GM18858 (cell line): ENCODE measurements around the gene IQSEC1.

ENCODE experiments used
- ATAC-seq: cut with Tn5 transposase; IDR thresholded peaks from one replicate; pipeline ENCODE4 v1.9.1; 2021; ENCODE audit not compliant: unreplicated experiment

Gene IQSEC1

GRCh38 chr3:13107661-13108060, 34.4 kb upstream of the IQSEC1 start:
- no peak for ATAC-seq

DNA sequence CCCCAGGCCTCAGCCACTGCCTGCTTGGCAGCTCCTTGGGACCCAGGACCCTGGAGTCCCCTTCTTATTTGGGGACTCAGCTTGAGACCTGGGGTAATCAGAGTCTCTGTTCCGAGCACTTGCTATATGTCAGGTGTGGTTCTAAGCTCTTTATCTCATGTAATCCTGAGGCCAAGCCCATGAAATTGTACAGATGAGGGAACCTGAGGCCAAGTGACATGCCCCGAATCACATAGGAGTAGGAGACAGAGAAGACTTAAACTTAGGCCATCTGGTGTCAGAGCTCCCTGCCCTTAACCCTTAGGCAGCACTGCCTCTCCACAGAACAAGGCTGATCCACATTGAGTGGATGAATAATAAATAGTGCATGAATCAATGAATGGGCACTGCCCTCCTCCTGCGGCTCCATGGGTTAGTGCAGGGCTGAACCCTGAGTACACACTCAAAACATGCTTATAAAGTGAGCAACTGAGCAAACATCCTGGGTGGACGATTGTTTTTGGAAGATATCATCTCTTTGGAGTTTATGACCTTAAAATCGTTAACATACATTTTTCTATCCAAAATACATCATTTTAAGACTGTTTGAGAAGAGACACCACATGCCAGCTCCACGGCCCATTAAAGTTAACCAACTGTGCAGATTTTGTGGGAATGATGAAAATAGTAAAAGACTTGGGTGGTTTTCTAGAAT, 33.2 kb upstream of the IQSEC1 start:
- no peak for ATAC-seq

GRCh38 chr3:13105896-13106250, 32.6 kb upstream of the IQSEC1 start:
- ATAC-seq, result no peak

DNA sequence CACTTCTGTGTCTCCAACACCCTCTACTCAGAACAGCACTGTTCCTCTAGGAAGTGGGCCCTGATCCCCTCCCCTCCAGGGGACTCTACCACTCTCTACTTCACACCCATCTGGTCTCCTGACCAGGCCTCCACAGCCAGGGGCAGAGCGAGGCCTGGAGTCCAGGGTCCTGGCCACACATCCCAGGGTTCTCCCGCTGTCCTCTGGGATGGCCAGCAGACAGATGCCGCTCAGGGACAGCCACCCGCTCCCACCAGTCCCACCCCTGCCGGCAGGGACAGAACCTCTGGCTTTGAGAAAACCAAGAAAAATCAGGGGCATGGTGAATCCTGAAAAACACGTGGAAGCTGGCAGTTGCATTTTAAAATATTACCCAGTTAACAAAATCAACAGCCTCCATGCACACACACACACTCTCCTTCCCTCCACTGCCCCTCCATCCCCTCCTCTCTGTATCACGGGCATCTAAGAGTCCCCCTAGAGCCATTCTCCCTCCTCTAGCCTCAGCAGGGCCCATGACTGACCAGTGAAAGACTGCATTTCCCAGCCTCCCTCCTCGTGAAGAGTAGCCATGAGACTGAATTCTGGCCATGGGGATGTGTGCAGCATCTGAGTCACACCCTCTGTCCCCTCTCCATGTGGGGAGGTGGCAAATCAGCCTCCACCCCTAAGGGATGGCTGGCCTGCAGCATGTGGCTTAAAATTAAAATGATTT, 32.1 kb upstream of the IQSEC1 start:
- no peak for ATAC-seq

DNA sequence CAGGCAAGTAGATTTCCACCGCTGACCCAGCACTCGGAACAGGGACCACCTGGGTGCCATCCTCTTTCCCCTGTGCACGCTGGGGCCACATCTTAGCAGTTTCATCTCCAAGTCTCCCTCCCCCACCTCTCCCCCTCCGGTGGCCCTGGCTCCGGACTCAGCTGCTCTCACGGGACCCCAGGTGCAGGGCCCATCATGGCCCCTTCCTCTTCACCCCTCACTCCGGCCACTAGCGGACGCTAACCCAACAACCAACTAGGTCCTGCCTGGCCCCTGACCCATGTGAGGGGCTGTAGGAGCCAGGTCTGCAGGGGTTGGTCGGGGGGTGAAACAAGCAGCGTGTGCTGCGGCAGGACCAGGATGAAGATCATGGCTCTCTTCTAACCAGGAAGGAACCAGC, 31.3 kb upstream of the IQSEC1 start:
- no peak for ATAC-seq

- ATAC-seq, result no peak
Observed at GRCh38 chr3:13103416-13104058, 30.3 kb upstream of the IQSEC1 start.

DNA sequence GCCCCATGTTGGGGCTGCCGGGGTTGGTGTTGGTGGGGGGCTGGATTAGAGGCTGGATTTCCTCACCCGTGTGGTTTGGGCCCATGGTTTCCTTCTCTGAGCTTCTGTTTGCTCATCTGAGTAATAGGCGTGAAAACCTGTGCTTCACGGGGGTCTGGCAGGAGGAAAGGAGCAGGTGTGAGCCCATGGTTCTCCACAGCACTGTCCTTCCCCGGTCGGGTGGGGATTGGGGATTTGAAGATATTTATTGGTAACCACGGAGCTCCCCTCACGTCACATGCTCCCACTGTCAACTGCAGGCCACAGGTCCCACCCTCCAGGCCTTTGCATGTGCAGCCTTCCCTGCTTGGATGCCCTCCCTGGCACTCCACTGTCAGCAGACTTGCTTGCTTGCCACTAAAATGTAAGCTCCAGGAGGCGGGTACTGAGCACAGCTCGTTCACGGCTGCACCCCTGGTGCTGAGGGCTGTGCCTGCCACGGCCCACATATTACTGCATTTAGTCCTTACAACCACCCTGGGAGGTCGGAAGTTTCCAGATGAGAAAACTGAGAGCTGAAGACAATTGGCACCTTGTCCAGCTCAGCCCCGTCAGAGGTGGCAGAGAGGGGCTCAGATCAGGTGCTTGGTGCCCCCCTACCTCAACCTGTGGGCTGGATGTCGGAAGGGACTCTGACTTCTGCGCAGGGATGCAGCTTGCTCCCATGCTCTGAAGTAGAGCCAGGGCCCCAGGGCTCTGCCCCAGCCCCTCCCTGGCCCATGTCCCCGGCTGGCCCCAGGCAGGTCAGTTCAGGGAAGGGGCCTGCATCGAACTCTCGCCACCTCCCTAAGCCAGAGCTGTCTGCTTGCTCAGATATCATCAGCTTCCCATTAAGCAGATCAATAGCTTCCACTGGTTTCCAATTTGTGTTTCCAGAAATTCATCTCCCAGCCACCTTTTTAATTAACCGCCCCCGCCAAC, 29.4 kb upstream of the IQSEC1 start:
- ATAC-seq, result no peak

GRCh38 chr3:13099707-13100106, 26.5 kb upstream of the IQSEC1 start:
- no peak for ATAC-seq

DNA sequence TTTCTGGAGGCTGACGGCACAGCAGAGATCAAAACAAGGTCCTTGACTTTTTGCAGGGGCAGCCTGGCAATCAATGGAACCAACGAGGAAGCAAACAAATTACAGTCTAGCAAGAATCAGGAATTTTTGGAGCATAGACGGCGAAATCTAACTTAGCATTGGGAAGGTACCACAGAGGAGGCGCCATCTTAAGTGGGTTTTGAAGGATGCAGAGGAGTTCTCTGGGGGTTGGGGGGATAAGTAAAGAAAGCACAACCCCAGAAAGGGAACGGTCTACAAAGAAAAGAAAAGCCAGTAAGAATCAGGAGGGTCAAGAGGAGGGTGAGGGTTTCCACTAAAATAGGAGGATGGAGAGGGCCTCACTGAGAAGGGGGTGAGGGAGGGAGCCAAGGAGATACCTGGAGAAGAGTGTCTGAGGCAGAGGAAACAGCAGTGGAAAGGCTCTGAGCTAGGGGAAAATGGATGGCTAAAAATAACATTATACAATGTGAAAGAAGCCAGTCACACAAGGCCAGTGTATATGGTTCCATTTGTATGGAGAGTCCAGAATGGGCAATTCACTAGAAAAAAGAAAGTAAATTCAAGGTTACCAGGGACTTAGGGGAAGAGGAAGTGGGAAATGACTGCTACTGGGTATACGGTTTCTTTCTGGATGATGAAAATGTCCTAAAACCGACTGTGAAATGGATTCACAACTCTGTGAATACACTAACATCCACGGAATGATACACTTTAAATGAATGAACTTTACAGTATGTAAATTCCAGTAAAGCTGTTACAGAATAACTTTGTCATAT, 25.2 kb upstream of the IQSEC1 start:
- ATAC-seq, result no peak

DNA sequence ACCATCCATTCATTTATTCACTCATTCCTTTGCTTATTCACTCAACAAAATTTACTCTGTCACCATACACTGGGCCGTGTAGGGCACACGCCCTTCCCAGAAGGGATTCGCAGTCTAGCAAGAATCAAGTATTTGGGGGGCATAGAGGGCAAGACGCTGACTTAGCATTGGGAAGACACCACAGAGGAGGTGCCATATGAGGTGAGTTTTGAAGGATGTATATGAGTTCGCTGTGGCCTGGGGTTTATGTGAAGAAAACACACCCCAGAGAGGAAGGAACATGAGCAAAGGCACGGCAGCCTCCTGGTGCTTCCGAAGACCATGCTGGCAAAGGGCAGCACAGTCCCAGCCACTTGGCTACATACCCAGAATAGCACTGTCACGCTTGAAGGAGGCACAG, 23.1 kb upstream of the IQSEC1 start:
- no peak for ATAC-seq

DNA sequence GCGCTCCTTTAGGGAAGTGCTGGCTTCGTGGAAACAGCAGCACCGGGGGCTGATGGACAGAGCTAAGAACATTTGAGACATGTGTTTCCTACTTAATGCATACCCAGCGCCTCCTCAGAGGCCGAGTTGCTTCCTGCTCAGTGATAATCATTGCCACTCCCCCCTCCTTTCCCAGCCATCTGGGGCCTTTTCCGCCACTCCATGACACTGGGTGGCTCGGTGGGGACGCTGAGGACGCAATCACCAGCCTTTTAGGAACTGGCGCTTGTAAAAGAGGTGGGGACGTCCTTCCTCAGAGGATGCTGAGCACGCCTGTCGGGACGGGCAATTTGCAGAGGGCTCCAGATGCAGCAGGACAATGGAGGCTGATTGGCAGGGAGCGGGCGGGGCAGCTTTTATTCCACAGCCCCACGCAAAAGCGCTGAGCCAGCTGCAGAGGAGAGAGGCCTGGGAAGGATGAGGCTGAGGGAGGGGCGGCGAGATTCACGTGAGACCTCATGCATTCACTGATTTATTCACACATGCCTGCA, 22.2 kb upstream of the IQSEC1 start:
- no peak for ATAC-seq

- no peak for ATAC-seq
Observed at GRCh38 chr3:13093687-13094086, 20.5 kb upstream of the IQSEC1 start.

- ATAC-seq, result no peak
Observed at GRCh38 chr3:13092621-13093617, 19.7 kb upstream of the IQSEC1 start.

DNA sequence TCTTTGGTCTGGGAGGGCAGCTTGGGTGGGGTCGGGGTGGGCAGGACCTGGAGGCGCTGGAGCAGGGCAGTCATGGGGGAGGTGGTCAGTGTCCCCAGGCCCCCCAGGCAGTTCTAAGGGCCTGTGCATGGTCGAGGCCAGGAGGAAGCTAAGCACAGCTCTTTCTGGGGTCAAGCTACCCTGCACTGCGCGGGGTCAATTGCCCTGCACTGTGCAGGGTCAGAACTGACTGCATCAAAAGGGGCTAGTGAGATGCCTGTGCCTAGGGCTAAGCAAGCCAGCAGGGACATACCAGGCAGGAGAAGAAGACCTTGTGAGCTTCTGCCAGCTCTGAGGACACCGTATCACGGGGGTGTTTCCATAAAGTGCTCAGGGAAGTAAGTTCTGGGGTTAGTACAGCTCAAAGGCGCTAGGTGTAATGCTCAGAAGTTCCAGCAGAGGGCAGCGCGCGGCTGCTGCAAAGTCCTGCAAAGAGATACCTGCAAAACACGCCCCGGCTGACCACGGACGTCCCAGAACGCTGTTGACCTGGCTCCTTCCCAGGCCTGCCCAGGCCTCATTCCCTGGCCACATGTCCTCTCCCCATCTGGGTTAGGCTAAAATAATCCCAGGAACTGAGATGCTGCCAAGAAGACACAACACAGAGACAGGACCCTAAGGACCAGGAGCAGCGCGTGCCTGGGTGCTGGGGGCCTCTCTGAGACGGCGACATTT, 18.8 kb upstream of the IQSEC1 start:
- ATAC-seq, result no peak

DNA sequence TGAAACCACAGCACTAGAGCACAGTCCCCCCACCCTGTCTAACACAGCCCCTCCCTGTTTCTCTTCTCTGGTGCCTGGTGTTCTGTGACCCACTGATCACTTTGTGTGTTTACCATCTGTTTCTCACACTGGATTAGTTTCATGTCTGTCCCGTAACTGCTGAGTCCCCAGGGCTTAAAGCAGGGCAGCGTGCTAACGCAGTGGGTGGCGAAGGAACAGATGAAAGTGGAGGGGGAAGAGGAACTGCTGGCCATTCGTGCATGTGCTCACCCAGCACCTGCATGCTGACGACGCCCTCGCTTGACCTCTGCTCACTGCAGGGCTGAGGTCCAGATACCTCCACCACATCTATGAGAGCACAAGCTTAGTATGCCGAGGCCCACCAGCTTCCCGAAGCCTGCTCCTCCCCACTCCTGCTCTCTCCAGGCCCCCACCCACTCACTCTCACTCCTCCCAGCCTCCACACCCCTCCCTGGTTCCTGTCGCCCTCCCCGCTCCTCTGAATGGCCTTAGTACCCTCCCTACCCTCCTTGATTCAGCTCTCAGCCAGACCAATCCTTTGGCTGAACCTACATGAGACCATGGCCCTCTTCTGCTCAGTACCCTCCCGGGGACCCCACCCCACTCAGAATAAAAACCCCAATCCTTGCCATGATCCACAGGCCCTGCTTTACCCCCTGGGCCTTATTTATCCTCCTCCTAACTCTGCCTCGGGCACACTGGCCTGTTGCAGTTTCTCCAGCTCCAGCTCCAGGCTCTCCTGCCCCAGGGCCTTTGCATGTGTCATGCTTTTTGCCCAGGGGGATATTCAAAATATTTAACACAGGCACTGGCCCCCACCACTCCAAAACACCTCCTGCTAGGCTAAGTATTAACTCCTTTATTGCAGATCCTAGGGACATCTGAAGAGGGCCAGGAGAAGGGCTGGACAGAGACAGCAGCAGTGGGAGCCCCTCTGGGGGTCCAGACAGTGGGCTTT, 15.1 kb upstream of the IQSEC1 start:
- ATAC-seq, result peak; percentile 48

DNA sequence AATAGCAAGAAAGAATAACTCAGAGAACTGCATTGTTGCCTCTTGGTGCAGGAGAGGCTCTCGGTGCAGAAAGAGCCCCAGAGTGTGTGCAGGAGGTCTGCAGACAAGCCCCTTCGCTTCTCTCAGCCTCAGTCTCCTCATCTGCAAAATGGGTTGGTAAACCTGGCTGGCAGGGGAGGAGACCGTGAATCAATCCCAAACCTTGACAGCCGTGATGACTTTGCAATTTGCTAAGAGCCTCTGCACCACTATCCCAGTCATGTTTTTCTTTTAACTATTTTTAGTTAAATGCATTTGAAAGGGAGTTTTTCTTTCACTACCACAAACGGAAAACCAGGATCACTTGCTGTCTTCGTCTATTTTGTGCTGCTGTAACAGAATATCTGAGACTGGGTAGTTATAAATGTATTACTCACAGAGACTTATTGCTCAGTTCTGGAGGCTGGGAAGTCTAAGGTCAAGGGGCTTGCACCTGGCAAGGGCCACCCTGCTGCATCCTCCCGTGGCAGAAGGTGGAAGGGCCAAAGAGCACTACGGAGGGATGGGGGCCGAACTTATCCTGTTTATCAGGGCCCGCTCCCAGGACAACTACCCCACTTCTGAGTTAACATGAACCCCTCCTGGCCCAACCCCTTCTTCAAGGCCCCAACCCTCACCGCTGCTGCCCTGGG, 14.2 kb upstream of the IQSEC1 start:
- no peak for ATAC-seq
